ENCODE measurements around the gene RNF187. TPM values are rescaled to one million over a fixed set of nuclear protein-coding genes. Genes with fewer than 3 reads are reported as not detected.
"Not testable (repeated sequence)": the region's sequence is repeated elsewhere in the genome, so short reads cannot be mapped to it uniquely, and the experiment has no call there.

The RNF187 gene
- total RNA-seq, 1 donor from 2014 or later = 101 TPM

DNA sequence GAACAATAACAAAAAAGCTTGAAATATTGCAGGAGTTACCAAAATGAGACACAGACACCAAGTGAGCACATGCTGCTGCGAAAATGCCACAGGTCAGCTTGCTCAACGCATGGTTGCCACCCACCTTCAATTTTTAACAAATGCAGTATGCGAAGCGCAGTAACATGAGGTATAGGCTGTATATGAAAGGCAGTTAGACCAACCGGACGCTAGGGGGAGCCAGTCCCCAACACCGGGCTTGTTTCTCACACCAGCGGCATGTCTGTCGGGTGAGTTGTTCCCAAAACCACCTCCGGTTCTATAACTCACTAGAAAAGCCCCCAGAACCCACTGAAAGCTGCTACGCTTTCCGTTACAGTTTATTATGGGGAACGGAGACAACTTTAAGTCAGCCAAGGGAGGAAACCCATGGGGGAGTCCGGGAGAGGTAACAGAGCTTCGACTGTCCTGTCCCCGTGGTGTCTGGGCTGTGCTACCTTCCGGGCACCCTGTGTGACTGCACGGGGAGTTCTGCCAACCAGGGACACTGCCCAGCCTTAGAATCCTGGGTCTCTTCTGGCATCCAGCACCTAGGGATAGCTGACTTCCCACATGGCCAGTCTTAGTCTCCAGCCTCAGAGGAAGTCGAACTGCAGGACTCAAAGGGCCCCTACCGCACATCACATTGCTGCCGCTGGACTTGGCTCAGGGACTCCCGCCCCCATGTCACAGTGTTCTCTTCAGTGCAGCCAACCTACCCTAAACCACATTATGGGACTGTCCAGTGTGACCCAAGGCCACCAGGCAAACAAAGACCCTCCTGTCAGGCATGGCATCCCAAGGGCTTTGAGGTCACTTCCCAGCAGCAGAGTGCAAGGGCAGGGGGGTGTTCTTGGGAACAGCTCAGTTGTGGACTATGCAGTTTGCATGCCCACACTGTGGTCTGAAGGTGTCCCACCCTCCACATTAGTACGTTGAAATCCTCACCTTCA lies 14.0 kb downstream of the RNF187 start:
- intact Hi-C loops (cut with micrococcal nuclease) = no loop called here
- ATAC-seq (peak; percentile 94), DNase-seq (peak; percentile 83)

DNA sequence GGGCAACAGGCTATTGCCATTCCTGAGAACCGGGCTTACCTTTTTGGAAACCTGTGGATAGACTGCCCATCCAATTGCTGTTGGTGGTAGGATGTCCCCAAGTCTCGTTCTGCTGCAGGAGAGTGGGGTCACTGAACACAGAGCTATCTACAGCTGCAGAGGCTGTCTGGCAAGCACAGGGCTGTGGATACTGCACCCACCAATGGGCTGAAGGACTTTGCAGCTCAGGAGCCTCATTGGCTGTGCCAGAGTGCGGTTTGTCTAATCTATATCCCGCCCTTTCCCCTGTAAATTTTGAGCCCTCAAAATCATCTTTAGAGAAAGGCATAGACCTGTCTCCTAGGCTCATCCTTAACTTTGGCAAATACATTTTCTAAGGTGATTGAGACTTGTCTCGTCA lies 15.3 kb downstream of the RNF187 start:
- DNase-seq (no peak), ATAC-seq (no peak)
- intact Hi-C loops (cut with micrococcal nuclease) = no loop called here

DNA sequence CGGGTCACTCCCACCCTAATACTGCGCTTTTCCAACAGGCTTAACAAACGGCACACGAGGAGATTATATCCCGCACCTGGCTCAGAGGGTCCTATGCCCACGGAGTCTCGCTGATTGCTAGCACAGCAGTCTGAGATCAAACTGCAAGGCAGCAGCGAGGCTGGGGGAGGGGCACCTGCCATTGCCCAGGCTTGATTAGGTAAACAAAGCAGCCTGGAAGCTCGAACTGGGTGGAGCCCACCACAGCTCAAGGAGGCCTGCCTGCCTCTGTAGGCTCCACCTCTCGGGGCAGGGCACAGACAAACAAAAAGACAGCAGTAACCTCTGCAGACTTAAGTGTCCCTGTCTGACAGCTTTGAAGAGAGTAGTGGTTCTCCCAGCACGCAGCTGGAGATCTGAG lies 18.8 kb downstream of the RNF187 start:
- ATAC-seq; DNase-seq; intact Hi-C loops (cut with micrococcal nuclease): not testable (repeated sequence)

DNA sequence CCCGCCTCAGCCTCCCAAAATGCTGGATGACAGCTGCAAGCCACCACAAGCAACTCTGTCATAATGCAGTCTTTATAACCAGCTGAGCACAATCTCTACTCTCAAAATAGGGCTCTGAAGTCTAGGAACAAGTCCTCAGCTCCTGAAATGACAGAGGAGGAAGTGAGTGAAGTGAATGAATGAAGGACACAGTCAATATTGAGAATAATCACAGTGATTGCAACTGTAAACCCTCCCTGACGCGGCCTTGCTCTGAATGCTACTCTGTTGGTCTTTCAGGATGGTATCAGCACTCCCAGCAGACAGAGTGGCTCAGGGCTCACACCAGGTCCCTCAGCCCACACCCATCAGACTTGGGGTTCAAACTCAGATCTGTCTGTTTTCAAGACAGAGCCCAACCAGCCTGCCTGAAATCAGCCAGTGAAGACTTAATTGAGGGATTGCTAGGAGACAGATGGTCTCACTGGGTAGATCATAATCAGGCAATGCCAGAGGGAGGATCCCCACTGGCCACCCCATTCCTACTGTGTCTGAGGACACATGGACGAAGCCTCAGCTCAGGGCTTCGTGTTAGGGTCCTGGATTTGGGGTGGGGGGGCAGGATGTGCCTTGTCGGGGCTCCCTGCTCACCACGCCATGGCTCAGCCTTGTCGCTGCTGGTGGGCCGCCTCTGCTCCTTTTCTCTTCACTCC lies 20.9 kb downstream of the RNF187 start:
- DNase-seq (no peak), ATAC-seq (no peak)
- intact Hi-C loops (cut with micrococcal nuclease) = no loop called here

DNA sequence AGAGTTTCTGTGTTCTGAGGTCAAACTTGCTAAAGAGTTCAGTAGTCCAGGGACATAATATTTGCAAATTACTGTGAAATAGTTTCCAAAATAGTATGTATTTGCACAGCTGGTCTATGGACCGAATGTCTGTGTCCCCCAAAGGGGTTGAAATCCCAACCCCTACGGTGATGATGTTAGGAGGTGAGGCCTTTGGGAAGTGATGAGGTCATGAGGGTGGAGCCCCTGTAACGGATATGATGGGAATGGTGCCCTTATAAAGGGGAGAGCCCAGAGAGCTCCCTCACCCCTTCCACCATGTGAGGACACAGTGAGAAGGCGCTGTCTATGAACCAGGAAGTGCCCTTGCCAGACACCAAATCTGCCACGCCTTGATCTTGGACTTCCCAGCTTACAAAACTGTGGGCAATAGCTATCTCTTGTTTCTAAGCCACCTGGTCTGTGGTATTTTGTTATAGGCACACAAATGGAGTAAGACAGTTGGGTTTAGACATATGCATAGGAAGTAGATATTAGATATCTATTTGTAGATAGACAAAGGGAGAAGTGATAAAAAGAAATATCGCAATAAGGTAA lies 21.7 kb downstream of the RNF187 start:
- intact Hi-C loops (cut with micrococcal nuclease) = no loop called here
- ATAC-seq = no peak
- no peak for DNase-seq

GRCh38 chr1:228510101-228510802 lies 23.1 kb downstream of the RNF187 start:
- ATAC-seq (no peak), DNase-seq (no peak)
- intact Hi-C loops (cut with micrococcal nuclease) = no loop called here

DNA sequence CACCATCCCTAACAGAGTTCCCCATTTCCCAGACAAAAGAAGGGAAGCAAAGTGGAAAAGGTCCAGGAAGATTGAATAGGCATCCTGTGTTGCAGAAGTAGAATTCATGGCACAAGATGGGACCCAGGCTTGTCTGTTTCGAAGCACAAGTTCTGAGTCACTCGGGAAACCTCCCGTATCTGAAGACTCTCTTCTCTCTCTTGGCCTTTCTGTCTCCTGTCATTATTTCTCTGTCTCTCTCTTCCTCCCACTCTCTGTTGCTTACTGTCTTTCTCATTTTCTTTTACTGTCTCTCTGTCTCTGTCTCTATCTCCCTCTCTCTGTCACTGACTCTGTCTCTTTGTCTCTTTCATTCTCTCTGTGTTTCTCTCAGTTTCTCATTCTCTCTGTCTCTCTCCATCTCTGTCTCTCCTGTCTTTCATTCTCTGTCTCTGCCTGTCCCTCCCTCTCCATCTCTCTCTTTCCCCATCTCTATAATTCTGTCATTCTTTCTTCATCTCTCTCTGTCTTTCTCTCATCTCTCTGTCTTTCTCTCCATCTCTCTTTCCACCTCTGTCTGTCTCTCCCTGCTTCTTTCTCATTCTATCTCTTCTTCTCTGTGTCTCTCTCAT lies 23.7 kb downstream of the RNF187 start:
- DNase-seq (no peak), ATAC-seq (no peak)
- intact Hi-C loops (cut with micrococcal nuclease) = no loop called here

- no peak for ATAC-seq
- intact Hi-C loops (cut with micrococcal nuclease) = no loop called here
- no peak for DNase-seq
Measured at GRCh38 chr1:228511546-228512445, 24.6 kb downstream of the RNF187 start.

- intact Hi-C loops (cut with micrococcal nuclease) = no loop called here
- ATAC-seq (no peak), DNase-seq (no peak)
Measured at GRCh38 chr1:228512781-228513198, 25.6 kb downstream of the RNF187 start.

GRCh38 chr1:228513236-228513900 lies 26.2 kb downstream of the RNF187 start:
- intact Hi-C loops (cut with micrococcal nuclease) = no loop called here
- no peak for DNase-seq
- ATAC-seq = no peak

GRCh38 chr1:228514421-228514820 lies 27.2 kb downstream of the RNF187 start:
- no peak for DNase-seq
- peak; percentile 80 for ATAC-seq
- intact Hi-C loops (cut with micrococcal nuclease) = no loop called here

- peak; percentile 50 for ATAC-seq
- intact Hi-C loops (cut with micrococcal nuclease) = no loop called here
- DNase-seq = no peak
Measured at GRCh38 chr1:228515200-228515834, 28.1 kb downstream of the RNF187 start.

GRCh38 chr1:228517655-228518054 lies 30.5 kb downstream of the RNF187 start:
- ATAC-seq (no peak), DNase-seq (no peak)
- intact Hi-C loops (cut with micrococcal nuclease) = no loop called here

- ATAC-seq (peak; percentile 75), DNase-seq (no peak)
- intact Hi-C loops (cut with micrococcal nuclease) = no loop called here
Measured at GRCh38 chr1:228527596-228527995, 40.4 kb downstream of the RNF187 start.

GRCh38 chr1:228528612-228529011 lies 41.4 kb downstream of the RNF187 start:
- intact Hi-C loops (cut with micrococcal nuclease) = no loop called here
- DNase-seq = no peak
- ATAC-seq = no peak

- DNase-seq (no peak), ATAC-seq (no peak)
- intact Hi-C loops (cut with micrococcal nuclease) = no loop called here
Measured at GRCh38 chr1:228530086-228530758, 43.0 kb downstream of the RNF187 start.

Data from left ventricle myocardium superior (tissue), 1 donor.